ENCODE results near the gene TMEM151B.
"Not testable (repeated sequence)": the region's sequence is repeated elsewhere in the genome, so short reads cannot be mapped to it uniquely, and the experiment has no call there.

TMEM151B gene

DNA sequence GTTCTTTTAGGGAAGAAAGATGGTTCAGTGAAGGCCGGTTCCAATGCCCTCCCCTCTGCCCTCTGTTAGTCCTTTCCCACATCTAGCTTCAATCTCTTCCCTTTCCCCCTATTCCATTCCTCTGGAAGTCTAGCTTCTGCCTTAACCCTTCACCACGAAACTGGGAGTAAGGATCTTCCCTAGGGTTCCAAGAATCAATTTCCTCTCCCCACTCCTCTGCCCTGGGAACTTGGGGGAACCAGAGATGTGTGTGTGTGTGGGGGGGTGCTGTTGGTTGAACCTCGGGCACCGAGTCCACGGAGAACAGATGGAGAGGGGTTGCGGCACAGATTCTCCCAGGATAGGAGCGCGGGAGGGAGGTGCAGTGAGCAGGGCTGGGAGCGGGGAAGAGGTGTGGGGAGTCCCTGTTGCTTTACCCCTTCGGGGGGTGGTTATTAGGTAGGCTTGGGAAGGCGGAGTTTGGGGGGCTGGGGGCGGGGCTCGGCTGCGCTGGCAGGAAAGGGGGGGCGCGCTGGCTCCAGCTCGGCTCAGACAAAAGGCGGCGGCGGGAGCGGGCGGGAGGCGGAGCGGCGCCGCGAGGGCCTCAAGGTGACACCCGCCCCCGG is at the start of gene TMEM151B:
Gene TMEM151B, plus strand, starts transcription at position 530 of the 605 bp plus-strand sequence. CDS start 293 bp downstream, outside the sequence.
- no peak for DNase-seq

- no peak for DNase-seq
These were observed 49.3 kb upstream of the TMEM151B start for GRCh38 chr6:44220913-44221290.

DNA sequence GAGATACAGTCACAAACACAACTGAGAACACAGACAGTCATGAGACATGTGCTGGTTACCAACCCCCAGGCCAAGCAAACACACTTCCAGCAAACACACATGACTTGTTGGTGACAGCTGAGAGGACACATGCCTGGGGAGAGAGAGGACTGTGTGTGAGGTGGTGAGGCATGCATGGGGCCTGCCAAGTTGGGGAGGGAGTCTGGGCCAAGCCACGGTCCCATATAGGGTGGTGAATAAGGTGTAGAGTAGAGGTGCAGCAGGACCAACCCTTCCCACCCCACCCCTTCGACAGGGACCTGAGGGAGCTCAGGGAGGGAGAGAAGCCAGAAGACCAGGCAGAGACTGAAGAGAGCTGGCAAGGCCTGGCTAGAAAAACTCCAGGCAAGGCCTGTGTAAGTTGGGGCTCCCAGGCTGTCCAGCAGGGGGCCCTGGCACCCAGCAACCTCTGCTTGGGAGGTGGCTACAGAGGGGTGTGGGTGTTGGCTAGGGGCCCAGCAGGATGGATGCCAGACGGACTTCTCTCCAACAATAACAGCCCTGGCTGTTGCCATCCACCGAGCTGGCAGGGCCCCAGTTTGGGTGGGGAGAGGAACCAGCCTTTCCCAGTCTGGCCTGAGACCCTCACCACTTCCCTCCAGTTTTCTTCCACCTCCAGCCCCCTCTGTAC is 48.8 kb upstream of the TMEM151B start:
- peak; percentile 96 for DNase-seq

DNA sequence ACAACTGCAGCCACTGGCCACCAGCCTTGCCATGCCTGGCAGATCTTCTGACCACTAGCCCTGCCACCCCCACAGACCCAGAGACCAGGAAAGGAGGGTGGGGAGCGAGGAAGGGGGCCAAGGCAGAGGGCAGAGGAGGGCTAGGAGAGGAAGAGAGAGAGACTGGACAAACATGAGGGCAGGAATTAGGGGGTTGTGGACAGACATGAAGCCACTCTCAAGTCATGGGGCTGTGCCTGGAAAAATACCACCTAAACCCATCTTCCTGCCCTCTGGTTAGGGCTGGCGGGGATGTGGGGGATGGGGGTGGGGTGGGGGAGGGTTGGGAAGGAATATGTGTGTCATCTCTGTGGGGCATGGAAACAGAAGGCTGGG is 48.3 kb upstream of the TMEM151B start:
- no peak for DNase-seq

- DNase-seq, result no peak
These were observed 47.5 kb upstream of the TMEM151B start for GRCh38 chr6:44222486-44223318.

- peak; percentile 94 for DNase-seq
These were observed 46.8 kb upstream of the TMEM151B start, which contains the start of gene SLC29A1 for GRCh38 chr6:44223319-44224028. Gene SLC29A1 (plus strand): TSS chr6:44223595. CDS start chr6:44227314, 3,719 bp downstream.

- DNase-seq, result peak; percentile 60
These were observed 46.0 kb upstream of the TMEM151B start for GRCh38 chr6:44224029-44224964.

DNA sequence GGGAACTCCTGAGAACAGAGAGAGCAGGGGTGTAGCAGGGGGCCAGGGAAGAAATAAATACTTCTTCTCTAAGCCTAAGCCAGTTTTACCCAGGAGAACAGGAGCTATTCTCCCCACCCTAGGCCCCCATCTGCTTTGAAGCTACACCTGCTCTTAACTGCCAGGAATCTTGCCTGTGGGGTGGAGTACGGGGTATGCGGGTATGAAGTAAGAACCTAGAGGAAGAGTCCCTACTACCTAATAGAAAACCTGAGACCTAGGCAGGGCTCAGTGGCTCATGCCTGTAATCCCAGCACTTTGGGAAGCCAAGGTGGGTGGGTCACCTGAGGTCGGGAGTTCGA is 45.3 kb upstream of the TMEM151B start:
- no peak for DNase-seq

DNA sequence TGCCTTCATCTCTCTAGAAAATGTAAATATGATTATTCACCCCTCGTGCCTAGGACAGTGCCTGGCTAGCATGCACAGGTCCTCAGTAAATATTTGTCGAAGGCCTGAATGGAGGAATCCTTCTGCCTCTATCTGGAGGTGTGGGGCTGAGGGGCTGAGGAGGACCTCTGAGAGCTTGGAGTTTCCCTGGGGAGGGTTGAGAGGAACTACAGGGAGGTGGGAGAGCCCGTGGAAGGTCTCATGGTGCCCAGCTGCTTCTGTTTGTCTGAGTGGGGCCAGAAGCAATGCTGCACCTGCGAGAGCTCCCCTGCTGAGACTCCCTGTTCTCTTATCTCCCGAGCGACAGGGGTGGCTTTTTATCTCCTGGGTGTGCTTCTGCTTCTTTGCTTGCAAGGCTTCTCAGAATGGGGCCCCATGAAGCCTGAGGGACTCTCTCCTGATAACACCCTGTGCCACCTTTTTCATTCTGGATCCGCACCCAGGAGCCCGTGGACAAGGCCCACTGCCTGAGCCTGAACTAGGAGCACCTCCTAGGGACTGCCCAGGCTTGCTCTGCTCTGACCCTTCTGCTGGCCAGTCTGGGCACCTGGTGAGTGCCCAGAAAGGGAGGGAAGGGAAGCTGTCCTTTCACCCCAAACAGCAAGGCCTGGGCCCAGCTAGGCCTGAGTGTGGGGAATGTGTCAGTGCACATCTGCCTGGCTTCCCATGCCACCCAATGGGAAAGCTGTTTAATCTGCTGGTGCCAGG is 44.5 kb upstream of the TMEM151B start:
- DNase-seq, result peak; percentile 93

GRCh38 chr6:44226368-44227147 is 43.7 kb upstream of the TMEM151B start:
- DNase-seq, result no peak

GRCh38 chr6:44227148-44227793 is 43.0 kb upstream of the TMEM151B start:
- DNase-seq, result no peak

GRCh38 chr6:44228031-44228430 is 42.2 kb upstream of the TMEM151B start:
- no peak for DNase-seq

- DNase-seq, result no peak
These were observed 41.8 kb upstream of the TMEM151B start for GRCh38 chr6:44228433-44228832.

- DNase-seq, result no peak
These were observed 41.4 kb upstream of the TMEM151B start for GRCh38 chr6:44228836-44229235.

DNA sequence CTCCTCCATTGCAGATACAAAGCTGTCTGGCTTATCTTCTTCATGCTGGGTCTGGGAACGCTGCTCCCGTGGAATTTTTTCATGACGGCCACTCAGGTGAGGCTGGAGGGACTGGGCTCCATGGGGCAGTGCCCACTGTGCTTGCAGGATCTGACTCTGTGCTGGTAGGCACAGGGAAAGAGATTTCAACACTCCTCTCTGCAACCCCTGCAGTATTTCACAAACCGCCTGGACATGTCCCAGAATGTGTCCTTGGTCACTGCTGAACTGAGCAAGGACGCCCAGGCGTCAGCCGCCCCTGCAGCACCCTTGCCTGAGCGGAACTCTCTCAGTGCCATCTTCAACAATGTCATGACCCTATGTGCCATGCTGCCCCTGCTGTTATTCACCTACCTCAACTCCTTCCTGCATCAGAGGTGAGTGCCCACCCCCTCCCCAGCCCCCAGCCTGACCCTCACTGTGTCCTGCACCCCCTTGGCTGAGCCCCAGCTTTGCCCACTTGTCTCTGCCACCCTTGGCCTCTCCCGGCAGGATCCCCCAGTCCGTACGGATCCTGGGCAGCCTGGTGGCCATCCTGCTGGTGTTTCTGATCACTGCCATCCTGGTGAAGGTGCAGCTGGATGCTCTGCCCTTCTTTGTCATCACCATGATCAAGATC is 40.7 kb upstream of the TMEM151B start:
- DNase-seq, result no peak

DNA sequence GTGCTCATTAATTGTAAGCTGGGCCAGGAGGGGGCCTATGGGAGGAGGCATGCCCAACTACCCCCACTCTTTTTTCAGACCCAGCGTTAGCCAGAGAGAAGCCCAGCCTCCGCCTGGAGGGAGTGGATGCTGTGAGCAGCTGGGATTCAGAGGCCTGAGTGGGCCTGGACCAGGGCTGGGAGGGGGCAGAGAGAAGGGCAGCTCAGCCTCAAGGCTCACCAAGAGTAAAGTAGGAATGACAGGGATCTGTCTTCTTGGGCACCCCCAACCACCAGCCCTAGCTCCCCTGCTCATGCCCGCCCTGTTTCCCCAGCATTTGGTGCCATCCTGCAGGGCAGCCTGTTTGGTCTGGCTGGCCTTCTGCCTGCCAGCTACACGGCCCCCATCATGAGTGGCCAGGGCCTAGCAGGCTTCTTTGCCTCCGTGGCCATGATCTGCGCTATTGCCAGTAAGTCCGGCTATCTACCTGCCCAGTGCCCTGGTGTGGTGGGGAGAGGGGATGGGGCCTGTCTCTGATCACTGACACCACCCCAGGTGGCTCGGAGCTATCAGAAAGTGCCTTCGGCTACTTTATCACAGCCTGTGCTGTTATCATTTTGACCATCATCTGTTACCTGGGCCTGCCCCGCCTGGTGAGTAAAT is 40.1 kb upstream of the TMEM151B start:
- DNase-seq, result no peak

- DNase-seq, result not testable (repeated sequence)
These were observed 38.8 kb upstream of the TMEM151B start for GRCh38 chr6:44231426-44231825.

DNA sequence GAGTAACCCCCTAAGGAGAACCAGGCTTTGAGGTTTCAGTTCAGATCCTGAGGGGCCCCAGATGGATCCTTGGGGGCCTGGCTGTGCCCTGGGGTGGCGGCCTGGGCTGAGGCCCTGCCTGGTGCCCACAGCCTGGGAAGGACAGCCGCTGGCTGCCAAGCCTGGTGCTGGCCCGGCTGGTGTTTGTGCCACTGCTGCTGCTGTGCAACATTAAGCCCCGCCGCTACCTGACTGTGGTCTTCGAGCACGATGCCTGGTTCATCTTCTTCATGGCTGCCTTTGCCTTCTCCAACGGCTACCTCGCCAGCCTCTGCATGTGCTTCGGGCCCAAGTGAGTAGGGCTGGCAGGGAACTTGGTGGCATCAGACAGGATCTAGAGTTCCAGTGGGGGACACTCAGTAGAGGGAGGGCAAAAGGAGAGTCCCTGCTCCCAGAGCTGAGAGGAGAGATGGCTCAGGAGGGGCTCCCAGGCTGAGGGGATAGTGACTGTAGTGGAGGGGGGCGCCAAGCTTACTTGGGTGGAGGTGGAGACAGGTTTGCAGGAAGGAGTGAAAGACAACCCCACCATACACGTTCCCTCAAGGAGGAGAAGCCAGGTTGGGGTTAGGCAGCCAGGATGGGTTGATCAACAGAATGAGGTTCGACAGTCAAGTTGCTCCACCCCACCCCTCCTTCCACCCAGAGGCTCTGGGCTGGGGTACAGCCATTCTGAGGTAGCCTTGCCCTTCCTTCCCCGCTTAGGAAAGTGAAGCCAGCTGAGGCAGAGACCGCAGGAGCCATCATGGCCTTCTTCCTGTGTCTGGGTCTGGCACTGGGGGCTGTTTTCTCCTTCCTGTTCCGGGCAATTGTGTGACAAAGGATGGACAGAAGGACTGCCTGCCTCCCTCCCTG is 37.3 kb upstream of the TMEM151B start:
- peak; percentile 53 for DNase-seq
